Kidney tubule cell (primary cell): ENCODE measurements around the gene ARHGAP24.
A peak's percentile ranks its signal among the peaks of the same experiment; 100 is the strongest.

Source experiments
- DNase-seq: peaks from one replicate; pipeline ENCODE4 v3.0.0-alpha.2; 2018; ENCODE audit warnings: low spot score

Gene ARHGAP24

GRCh38 chr4:85777908-85778631 lies 303.1 kb downstream of the ARHGAP24 start:
- no peak for DNase-seq

- peak; percentile 58 for DNase-seq
Observed at GRCh38 chr4:85778632-85779131, 303.7 kb downstream of the ARHGAP24 start.

DNA sequence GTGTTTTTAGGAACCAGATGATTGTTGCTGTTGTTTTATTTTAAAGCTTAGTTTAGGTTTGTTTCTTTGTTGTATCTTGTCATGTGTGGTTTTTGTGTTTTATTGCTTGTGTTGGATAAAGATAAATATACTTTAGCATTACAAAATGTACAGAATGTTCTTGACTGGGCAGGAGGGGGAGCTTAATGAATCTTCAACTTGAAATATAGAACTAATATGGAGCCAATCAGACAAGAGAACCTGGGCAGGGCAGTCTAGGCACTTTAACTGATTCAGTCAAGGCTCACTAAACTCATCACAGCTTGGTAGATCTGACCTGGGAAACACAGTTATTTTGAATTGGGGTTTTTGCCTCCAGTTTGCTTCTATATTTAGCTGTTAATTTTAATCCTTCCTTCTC lies 304.2 kb downstream of the ARHGAP24 start:
- peak; percentile 59 for DNase-seq

DNA sequence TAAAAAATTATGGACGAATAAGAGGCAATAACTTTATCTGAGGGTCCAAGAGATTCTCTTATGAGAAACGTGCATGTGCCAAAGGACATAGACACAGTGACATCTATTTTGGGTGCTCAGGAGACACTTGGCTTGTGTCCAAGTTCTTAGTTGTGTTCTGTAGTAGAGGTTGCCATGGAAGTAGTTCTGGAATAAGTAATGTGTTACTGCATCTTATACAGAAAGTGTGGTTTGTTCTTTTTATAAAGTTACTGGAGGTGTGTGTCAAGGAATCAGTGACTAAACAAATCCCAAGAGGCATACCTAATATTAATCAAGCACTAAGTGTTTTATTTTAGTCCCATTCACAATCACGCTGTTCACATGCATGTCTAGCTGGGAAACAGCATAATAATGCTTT lies 305.7 kb downstream of the ARHGAP24 start:
- DNase-seq, result peak; percentile 85

DNA sequence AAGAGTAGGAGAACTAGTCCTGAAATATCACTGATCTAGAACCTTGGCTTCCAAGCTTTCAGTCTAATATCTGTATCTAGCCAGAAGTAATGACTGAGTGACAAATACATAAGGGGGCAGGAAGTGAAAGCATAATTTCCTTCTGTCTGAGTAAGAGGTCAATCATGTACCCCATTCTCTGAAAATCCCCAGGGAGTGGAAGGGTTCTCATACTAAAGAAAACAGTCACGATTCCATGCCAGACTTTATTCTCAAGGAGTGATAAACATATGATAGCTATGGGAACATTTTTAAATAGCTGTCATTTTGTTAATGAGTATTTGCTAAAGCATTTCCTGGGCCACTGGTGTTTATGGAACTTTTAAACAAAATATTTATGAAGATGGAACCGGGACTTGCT lies 308.5 kb downstream of the ARHGAP24 start:
- DNase-seq, result peak; percentile 85

GRCh38 chr4:85783900-85784299 lies 308.9 kb downstream of the ARHGAP24 start:
- DNase-seq, result no peak

DNA sequence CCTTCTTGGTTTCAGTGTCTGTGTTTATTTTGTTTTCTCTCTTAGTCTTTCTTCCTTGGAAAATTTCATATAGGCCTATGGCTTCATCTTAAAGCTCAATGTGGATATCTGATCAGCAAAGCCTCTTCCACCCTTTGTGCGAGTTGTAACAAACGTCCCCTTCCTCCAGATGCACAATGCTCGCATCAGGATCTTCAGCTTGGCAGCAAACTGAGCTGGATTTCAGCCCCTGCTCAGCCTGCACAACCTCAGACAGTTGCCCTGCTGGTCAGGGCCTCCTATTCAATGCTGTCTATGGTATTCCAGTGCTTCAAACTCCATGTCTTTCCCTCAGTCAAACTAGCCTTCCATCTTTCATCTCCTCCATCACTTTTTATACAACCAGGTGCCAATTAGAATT lies 309.4 kb downstream of the ARHGAP24 start:
- DNase-seq, result no peak

DNA sequence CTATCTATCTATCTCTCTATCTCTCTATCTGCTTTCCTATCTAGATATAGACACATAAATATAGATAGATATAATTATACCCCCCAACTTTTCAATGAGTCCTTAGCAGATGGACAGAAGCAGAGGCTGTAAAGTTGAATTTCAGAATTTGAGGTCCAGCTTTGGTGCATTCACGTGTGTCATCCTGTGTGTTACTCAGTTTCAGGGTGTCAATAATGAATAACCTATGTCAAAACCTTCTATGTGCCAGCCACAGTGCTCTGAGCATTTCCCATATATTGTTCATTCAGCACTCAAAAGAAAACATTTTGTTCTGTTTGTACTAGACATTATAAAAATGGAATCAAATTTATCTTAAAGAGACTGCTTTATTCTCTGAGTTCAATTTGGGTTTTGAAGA lies 310.0 kb downstream of the ARHGAP24 start:
- no peak for DNase-seq

DNA sequence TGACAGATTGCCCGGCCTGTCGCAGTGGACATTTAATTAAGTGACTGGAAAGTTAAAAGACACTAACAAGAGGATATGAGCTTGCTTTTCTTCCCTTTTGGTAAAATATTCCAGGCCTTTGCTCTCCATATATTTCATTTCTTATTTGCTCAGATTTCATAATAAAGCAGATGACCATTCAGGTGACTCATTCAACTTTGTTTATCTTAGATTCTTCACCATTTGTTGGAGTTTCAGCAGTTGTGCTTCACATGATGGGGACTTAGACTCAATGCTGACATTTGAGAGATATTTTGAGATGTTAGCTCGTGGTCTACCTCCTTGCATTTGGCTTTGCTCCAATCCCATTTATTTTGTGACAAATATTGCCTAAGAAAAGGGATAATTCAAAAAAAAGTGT lies 312.2 kb downstream of the ARHGAP24 start:
- DNase-seq, result peak; percentile 54

DNA sequence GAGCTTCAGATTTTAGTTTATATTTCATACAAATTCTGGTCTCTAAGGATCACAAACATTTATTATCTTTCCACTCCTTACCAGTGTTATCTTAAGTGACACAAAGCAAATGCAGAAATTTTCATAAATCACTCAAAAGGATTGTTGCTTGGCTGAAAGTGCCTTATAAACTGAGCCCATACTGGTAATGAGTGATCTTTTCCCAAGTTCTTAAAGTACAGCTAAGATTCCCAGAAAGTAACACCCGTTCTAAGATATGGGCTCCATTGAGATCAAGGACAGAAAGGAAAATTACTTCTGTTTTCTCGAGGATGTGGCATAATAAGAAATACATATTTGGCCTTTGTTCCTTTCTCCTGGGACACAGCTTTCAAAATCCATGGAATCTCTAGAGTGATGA lies 313.7 kb downstream of the ARHGAP24 start:
- DNase-seq, result no peak

GRCh38 chr4:85789241-85789640 lies 314.3 kb downstream of the ARHGAP24 start:
- no peak for DNase-seq

- no peak for DNase-seq
Observed at GRCh38 chr4:85790582-85790981, 315.6 kb downstream of the ARHGAP24 start.

- no peak for DNase-seq
Observed at GRCh38 chr4:85792376-85793232, 317.7 kb downstream of the ARHGAP24 start.

DNA sequence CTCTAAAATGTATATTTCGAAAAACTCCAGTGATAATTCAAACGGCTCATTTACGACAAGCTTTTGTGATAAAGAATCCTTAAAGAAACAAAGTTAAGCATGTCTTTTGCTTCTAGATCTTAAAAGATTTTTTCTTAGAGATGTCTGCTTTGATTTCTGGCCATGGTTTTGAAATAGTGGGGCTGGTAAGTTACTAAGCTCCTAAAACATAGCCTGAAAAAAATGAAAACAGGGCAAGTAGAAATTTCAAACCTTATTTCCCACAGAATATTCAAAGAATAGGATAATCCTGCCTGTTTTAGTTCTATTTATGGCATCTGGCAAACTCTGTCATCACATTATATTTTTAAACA lies 318.3 kb downstream of the ARHGAP24 start:
- DNase-seq, result no peak

DNA sequence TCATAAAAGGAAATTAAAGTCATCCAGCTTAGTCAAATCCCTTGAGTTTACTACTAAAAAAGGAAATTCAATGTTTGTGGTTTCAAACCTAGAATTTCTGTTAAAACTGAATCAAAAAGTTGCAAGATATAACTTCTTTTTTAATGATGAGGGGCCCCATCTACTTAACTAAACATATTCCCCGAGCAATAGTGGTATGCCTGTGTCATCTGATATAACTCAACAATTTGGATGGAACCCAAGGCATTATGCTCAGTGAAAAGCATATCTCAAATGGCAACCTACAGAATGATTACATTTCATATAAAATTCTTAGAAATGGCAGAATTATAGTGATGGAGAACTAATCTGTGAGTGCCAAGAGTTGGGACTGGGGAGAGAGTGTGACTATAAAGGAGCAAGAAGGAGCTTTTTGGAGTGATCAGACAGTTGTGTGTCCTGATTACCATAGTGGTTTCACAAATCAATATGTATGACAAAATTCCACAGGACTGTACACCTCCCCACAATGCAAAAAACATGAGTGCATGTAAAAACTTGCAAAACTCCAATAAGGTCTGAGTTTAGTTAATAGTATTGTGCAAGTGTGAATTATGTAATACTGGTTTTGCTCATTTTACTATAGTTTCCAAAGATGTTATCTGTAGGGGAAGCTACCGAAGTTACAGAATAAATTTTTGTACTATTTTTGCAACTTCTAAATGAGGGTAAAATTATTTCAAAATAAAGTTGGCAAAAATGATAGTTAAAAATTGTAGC lies 323.2 kb downstream of the ARHGAP24 start:
- no peak for DNase-seq

- no peak for DNase-seq
Observed at GRCh38 chr4:85803856-85804255, 328.9 kb downstream of the ARHGAP24 start.

GRCh38 chr4:85805891-85806290 lies 330.9 kb downstream of the ARHGAP24 start:
- no peak for DNase-seq

DNA sequence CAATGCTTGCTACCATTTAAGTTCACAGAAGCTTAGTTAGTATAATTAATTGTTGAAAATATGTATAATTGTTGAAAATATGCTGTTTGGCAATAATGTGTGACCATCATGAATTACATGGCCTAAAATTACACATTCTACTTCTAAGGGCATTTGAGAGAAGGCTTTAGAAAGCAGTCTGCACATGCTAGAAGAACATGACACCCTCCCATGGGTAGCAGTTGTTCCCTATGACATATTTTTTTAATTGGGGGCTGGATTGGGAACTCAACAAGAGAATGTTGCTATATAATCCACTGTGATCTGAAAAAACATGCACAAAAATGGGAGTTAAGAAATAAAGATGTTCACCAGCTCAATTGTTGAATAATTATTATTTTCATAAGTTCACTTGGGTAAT lies 331.4 kb downstream of the ARHGAP24 start:
- DNase-seq, result no peak

GRCh38 chr4:85807247-85807950 lies 332.4 kb downstream of the ARHGAP24 start:
- peak; percentile 93 for DNase-seq

DNA sequence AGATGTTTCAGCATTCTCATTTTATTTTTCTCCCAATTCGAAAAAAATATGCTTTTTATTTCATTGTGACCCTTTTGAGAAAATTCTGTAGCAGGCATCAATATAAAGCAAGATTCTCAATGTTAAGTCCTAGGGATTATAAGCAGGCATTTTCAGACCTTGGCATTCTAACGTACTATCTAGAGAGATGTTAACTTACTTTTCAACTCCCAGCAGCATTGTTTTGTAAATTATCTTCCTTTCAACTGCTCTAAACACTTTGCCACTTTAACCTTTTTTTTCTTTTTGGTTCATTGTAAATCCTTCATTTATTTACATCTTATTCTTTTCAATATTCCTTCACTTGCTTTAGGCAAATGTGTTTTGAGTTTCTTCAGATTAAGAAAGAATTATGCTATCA lies 333.2 kb downstream of the ARHGAP24 start:
- DNase-seq, result no peak

- DNase-seq, result no peak
Observed at GRCh38 chr4:85808864-85809263, 333.9 kb downstream of the ARHGAP24 start.

DNA sequence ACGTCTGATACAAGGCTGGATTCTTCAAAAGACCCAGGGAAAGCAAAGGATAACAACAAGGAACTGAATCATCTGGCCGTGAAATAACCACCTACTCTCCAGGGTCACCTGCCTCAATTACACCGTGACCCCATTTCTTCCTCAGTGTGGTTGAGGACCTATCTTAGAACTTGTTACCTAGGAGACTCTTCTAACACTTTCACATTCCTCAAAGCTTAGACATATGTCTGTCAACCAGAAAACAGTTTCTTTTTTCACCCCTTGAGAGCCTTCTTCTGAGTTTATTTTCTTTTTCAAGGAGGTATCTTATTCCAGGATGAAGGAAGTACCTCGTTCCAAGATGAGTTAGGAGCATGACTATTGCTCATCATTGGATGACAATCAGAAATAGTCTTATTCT lies 337.8 kb downstream of the ARHGAP24 start:
- peak; percentile 99 for DNase-seq
